HS-5 (cell line): ENCODE data around the gene PTGDS.
A peak's percentile ranks its signal among the peaks of the same experiment; 100 is the strongest.

ENCODE experiments used
- DNase-seq: peaks from one replicate; pipeline ENCODE4 v3.0.0-alpha.2; 2012; ENCODE audit warnings: low read depth

PTGDS gene

DNA sequence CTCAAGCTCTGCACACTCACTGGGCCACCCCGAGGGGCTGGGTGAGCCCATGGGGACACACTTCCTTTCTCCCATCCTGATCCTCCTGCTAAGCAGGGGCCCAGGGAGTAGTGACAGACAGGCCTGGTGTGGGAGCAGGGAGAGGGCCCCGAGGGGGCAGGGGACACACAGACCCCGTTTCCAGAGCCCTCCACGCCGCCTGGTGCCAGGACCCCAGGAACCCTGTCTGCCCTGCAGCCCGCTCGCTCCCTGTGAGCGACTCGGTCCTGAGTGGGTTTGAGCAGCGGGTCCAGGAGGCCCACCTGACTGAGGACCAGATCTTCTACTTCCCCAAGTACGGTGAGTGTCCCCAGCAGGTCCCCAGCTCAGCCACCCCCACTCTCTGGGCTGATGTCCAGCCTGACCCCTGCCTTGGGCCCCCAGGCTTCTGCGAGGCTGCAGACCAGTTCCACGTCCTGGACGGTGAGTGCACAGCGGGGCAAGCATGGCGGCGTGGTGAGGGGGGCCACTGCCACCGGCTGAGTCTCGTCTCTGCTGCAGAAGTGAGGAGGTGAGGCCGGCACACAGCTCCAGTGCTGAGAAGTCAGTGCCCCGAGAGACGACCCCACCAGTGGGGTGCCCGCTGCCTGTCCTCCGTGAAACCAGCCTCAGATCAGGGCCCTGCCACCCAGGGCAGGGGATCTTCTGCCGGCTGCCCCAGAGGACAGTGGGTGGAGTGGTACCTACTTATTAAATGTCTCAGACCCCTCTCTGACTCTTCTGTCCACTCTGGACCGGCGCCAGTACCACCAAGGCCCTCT lies 30.9 kb upstream of the PTGDS start:
- DNase-seq: no peak

DNA sequence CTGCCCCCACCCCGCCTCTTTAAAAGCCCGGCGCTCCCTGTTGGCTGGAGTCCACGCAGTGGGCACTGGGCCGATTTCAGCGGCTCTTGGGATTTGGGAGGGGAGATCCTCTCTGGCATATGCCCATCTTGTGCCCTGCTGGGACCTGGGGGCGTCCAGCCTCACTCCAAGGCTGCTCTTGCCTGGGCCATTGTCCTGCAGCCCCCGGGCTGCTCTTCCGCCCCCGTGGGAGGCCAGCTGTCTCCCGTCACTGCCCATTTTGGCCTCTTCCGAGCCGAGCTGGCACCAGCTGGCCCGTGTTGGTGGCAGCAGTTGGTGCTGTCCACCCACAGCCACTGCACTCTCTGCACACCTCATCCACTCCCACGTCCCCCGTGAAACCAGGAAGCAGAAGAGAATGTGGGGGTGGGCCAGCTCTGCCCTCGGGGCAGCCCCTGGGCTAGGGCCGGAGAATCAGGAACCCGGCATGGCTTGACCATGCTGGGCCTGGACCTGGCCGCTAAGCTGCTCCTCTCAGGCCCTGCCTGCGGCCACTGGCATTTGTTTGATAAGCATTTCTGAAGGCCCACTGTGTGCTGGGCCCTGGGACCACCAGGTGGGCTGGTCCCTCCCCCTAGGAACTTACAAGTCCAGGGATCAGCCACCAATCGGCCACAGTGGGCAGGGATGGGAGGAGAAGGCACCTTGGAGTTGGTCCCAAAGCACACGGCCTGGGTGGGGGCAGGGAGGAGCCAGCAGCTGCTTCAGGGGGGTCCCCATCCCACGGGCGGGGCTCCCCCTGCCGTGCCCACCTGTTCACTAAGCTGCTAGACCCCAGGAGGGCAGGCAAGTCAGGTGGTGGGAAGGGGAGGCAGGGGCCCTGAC lies 30.0 kb upstream of the PTGDS start:
- no peak for DNase-seq

GRCh38 chr9:136947955-136948510 lies 29.3 kb upstream of the PTGDS start:
- peak; percentile 15 for DNase-seq

GRCh38 chr9:136949239-136949816 lies 28.0 kb upstream of the PTGDS start:
- DNase-seq: no peak

DNA sequence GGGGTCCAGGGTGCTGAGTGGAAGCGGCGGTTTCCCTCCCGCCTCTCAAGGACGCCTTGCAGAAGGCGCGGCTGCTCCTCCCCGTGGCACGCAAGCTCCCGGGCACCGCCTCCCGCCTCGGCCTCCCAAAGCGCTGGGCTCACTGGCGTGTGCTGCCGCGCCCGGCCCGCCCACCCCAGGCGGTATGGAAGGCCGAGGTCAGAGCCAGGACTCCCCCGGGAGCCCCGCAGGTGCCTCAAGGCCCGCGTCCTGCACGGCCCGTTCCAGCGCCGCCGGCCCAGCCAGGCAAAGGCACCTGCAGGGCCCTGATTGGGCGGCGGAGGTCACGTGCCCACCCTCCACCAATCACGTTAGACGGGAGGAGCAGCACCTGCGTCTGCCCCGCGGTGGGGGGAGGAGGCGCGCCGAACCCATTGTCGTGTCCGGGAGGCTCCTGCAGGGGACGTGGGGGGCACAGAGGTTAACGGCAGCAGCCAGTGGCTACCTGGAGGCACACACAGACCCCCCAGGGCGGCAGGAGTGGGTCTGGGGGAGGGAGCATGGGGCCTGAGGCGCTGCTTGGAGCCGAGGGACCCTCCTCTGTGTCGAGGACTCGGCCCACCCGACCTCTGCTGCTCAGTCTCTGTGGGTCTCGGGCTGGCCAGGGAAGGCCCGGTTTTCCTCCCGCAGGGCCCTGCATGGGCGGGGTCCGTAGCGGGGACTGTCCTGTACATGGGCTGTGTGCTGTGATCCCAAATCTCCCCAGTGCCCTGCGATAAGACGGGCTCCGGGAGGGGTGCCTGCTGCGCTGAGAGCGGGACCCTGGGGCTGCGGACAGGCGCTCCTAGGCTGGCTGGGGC lies 27.3 kb upstream of the PTGDS start:
- peak; percentile 50 for DNase-seq

GRCh38 chr9:136950656-136951276 lies 26.5 kb upstream of the PTGDS start:
- DNase-seq: no peak

GRCh38 chr9:136951541-136952320 lies 25.6 kb upstream of the PTGDS start, which contains the start of gene LCN12:
LCN12 (plus strand) TSS chr9:136952273; CDS start chr9:136952328, 55 bp downstream.
- DNase-seq: no peak

GRCh38 chr9:136952321-136952850 lies 24.9 kb upstream of the PTGDS start:
- no peak for DNase-seq

DNA sequence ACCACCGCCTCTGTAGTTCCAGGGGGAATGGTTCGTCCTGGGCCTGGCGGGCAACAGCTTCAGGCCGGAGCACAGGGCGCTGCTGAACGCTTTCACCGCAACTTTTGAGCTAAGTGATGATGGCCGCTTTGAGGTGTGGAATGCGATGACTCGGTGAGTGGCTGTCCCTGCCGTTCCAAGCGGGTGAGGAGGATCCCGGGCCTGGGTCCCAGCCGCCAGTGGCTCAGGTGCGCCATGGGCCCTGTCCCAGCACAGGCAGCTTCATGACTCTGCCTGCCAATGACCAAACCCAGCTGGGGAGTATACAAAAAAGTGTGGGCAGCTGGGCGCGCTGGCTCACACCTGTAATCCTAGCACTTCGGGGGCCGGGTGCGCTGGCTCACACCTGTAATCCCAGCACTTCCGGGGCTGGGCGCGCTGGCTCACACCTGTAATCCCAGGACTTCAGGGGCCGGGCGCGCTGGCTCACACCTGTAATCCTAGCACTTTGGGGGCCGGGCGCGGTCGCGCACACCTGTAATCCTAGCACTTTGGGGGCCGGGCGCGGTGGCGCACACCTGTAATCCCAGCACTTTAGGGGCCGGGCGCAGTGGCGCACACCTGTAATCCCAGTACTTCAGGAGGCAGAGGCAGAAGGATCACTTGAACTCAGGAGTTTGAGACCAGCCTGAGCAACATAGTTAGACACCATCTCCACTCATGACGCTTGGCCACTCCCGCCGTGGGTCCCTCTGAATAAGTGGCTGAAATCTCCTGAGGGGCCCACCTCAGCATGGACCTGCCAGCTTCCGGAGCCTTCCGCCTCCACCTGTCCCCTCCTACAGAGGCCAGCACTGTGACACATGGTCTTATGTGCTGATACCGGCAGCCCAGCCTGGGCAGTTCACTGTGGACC lies 24.2 kb upstream of the PTGDS start:
- DNase-seq: no peak

GRCh38 chr9:136953771-136954269 lies 23.5 kb upstream of the PTGDS start:
- DNase-seq: no peak

DNA sequence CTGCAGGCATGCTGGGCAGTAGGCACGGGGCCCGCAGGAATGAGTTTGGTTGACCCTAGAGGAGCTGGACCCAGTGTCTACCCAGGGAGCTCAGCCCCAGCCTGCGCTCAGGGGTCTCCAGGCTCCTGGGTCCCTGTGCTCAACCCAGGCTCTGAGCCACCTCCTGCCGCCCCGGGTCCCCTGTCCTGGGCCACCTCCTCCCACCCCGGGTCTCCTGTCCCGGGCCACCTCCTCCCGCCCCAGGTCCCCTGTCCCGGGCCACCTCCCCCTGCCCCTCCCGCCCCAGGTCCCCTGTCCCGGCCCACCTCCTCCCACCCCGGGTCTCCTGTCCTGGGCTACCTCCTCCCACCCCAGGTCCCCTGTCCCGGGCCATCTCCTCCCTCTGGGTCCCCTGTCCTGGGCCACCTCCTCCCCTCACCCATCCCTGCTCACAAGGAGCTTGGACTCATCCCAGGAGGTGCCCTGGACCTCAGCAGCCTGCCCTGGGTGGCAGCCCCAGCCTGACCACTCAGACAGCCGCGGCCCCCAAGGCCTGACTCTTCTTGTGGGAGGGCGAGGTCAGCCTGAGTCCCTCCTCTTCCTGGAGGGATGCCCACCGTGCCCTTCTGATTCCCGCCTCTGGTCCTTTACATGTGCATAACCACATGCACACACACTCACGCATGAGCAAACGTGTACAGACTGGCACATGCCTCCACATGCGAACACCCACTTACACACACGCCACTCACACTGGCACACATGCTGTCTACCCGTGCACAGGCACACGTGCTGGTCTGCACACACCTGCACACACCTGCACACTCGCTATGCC lies 22.8 kb upstream of the PTGDS start:
- no peak for DNase-seq

DNA sequence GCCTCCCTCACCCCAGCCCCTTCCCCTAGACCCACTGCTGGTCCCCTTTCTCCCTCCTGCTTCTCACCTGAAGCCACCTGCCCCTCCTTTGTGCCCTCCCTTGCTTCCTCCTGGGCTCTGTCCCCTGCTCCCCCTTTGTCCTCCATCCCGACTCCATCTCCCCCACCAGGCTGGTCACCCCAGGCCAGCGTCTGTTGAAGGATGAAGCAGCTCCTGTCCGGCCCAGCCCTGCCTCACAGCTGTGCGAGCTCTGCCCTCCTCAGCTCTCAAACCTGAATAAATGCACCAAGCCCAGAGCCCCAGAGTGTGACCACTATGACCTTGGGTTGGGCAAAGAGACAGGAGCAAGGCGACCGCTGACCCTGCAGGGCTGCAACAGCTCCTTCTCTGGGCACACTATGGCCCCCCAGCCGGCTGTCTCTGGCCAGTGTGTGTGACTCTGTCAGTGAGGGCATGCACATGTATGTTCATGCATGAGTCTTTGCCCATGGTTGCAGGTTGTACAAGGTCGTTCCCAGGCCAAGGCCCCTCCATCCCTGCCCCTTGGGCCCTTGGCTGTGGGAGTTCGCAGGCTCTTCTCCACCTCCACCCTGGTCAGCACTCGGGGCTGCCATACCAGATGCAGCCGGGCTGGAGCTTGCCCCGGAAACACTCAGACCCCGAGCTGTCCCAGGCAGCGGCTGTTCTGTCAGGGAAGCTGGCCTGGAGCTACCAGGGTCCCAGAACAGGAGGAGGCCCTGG lies 21.9 kb upstream of the PTGDS start:
- no peak for DNase-seq

DNA sequence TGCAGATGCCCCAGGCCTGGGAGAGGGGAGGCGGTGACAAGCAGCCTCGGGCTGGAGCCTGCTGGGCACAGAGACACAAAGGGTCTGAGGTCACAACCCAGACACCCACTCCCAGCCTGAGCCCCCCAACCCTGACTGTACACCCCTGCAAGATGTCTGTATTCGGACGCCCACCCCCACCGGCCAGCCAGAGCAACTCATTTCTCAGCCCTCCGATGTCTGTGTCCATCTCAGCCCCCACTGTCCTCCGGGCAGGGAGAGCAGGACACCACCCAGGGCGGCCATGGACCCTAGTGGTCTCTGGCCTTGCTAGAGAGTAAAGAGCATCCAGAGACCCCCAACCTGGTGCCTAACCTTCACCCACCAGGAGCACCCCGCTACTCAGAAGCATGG lies 21.4 kb upstream of the PTGDS start:
- no peak for DNase-seq

GRCh38 chr9:136956604-136957003 lies 20.7 kb upstream of the PTGDS start:
- no peak for DNase-seq

DNA sequence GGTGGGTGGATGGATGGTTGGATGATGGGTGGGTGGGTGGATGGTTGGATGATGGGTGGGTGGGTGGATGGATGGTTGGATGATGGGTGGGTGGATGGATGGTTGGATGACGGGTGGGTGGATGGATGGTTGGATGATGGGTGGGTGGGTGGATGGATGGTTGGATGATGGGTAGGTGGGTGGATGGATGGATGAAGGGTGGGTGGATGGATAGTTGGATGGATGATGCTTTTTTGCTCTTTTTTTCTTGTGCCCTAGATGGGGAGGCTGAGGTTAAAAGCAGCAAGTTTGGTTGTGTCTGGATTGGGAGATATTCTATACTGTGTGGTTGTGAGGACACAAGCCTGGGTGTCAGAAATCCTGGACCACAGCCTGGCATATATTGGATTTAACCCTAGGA lies 19.8 kb upstream of the PTGDS start:
- no peak for DNase-seq

GRCh38 chr9:136957901-136958300 lies 19.4 kb upstream of the PTGDS start:
- no peak for DNase-seq

- no peak for DNase-seq
Observed at GRCh38 chr9:136958473-136958872, 18.8 kb upstream of the PTGDS start.
